HG02973 (cell line): Measurements from ENCODE around the gene SARDH.
"Not testable (repeated sequence)": the region's sequence is repeated elsewhere in the genome, so short reads cannot be mapped to it uniquely, and the experiment has no call there.

ENCODE experiments used
- ATAC-seq: cut with Tn5 transposase; IDR thresholded peaks from one replicate; pipeline ENCODE4 v1.9.1; 2021; ENCODE audit warnings: moderate library complexity; ENCODE audit not compliant: unreplicated experiment

The SARDH gene

GRCh38 chr9:133775951-133776905, 38.1 kb upstream of the SARDH start:
- ATAC-seq: no peak

- ATAC-seq: no peak
These were observed 37.1 kb upstream of the SARDH start for GRCh38 chr9:133775291-133775690.

GRCh38 chr9:133774799-133775198, 36.6 kb upstream of the SARDH start:
- no peak for ATAC-seq

GRCh38 chr9:133773889-133774655, 35.9 kb upstream of the SARDH start:
- ATAC-seq: no peak

- no peak for ATAC-seq
These were observed 34.4 kb upstream of the SARDH start for GRCh38 chr9:133772581-133772980.

GRCh38 chr9:133771486-133772482, 33.6 kb upstream of the SARDH start:
- no peak for ATAC-seq

GRCh38 chr9:133770076-133770777, 32.1 kb upstream of the SARDH start:
- ATAC-seq: no peak

- no peak for ATAC-seq
These were observed 31.4 kb upstream of the SARDH start for GRCh38 chr9:133769511-133770075.

- ATAC-seq: no peak
These were observed 30.8 kb upstream of the SARDH start for GRCh38 chr9:133768859-133769510.

- no peak for ATAC-seq
These were observed 30.3 kb upstream of the SARDH start for GRCh38 chr9:133768371-133768858.

GRCh38 chr9:133767625-133768024, 29.5 kb upstream of the SARDH start:
- no peak for ATAC-seq

- ATAC-seq: no peak
These were observed 28.9 kb upstream of the SARDH start for GRCh38 chr9:133767008-133767407.

GRCh38 chr9:133766234-133766633, 28.1 kb upstream of the SARDH start:
- ATAC-seq: not testable (repeated sequence)

GRCh38 chr9:133763272-133764183, 25.4 kb upstream of the SARDH start:
- ATAC-seq: no peak

- ATAC-seq: no peak
These were observed 24.5 kb upstream of the SARDH start for GRCh38 chr9:133762488-133763271.

GRCh38 chr9:133761641-133762248, 23.6 kb upstream of the SARDH start:
- no peak for ATAC-seq
